Hematopoietic multipotent progenitor cell treated with erythropoietin and hydrocortisone succinate and interleukin-3 and kit ligand, for 4 days (in vitro differentiated cells): ENCODE measurements around the gene GATA2.

Experiments
- DNase-seq: peaks from one replicate; pipeline ENCODE4 v3.0.0-alpha.2; 2015

GATA2 gene

GRCh38 chr3:128455786-128456748 lies 36.9 kb downstream of the GATA2 start:
- no peak for DNase-seq

GRCh38 chr3:128455116-128455515 lies 37.9 kb downstream of the GATA2 start:
- DNase-seq = no peak

- DNase-seq = no peak
Observed at GRCh38 chr3:128454310-128454618, 38.7 kb downstream of the GATA2 start.

GRCh38 chr3:128453501-128454309 lies 39.3 kb downstream of the GATA2 start:
- peak; percentile 56 for DNase-seq

GRCh38 chr3:128452678-128453275 lies 40.2 kb downstream of the GATA2 start:
- no peak for DNase-seq

- no peak for DNase-seq
Observed at GRCh38 chr3:128452120-128452519, 40.9 kb downstream of the GATA2 start.

GRCh38 chr3:128449111-128449638 lies 43.8 kb downstream of the GATA2 start:
- no peak for DNase-seq

GRCh38 chr3:128448491-128448890 lies 44.5 kb downstream of the GATA2 start:
- no peak for DNase-seq

GRCh38 chr3:128447561-128448013 lies 45.4 kb downstream of the GATA2 start:
- no peak for DNase-seq

GRCh38 chr3:128446821-128447220 lies 46.2 kb downstream of the GATA2 start:
- DNase-seq = no peak

GRCh38 chr3:128445357-128445756 lies 47.6 kb downstream of the GATA2 start:
- no peak for DNase-seq

- no peak for DNase-seq
Observed at GRCh38 chr3:128443771-128444170, 49.2 kb downstream of the GATA2 start.

- DNase-seq = no peak
Observed at GRCh38 chr3:128442949-128443348, 50.1 kb downstream of the GATA2 start.

GRCh38 chr3:128442070-128442469 lies 50.9 kb downstream of the GATA2 start:
- DNase-seq = no peak

- no peak for DNase-seq
Observed at GRCh38 chr3:128439226-128439625, 53.8 kb downstream of the GATA2 start.

- DNase-seq = peak; percentile 57
Observed at GRCh38 chr3:128438488-128439072, 54.4 kb downstream of the GATA2 start.

- no peak for DNase-seq
Observed at GRCh38 chr3:128436214-128436613, 56.8 kb downstream of the GATA2 start.

- no peak for DNase-seq
Observed at GRCh38 chr3:128435561-128435960, 57.4 kb downstream of the GATA2 start.

- no peak for DNase-seq
Observed at GRCh38 chr3:128435058-128435457, 57.9 kb downstream of the GATA2 start.

GRCh38 chr3:128434524-128434923 lies 58.5 kb downstream of the GATA2 start:
- DNase-seq = no peak

GRCh38 chr3:128433837-128434165 lies 59.2 kb downstream of the GATA2 start:
- no peak for DNase-seq

GRCh38 chr3:128432971-128433836 lies 59.8 kb downstream of the GATA2 start:
- DNase-seq = peak; percentile 62
